RWPE2 (cell line): Measurements from ENCODE around the gene RPN1.

Experiments
- ATAC-seq: fragments of 200-7000 bp; cut with Tn5 transposase; 3 replicates; pipeline ENCODE4 v1.9.1; 2021; ENCODE audit warnings: low read depth
- DNase-seq: peaks from one replicate; pipeline ENCODE4 v3.0.0-alpha.2; 2020; ENCODE audit warnings: low spot score
- H3K27ac ChIP-seq: fragments of 450-650 bp; 2 replicates; pipeline ENCODE4 v1.5.1; 2017; ENCODE audit warnings: mild to moderate bottlenecking; ENCODE audit not compliant: poor library complexity, severe bottlenecking
- H3K27me3 ChIP-seq: fragments of 250-450 bp; sonication (Bioruptor Pico); 2 replicates; pipeline ENCODE4 v1.5.1; 2021; ENCODE audit warnings: mild to moderate bottlenecking, moderate library complexity; ENCODE audit not compliant: insufficient read depth, poor library complexity, severe bottlenecking
- H3K36me3 ChIP-seq: fragments of 250-450 bp; sonication (Bioruptor Pico); 2 replicates; pipeline ENCODE4 v1.5.1; 2020; ENCODE audit warnings: low read depth, mild to moderate bottlenecking, moderate library complexity
- H3K4me1 ChIP-seq: fragments of 250-450 bp; sonication (Bioruptor Pico); 2 replicates; pipeline ENCODE4 v1.5.1; 2021; ENCODE audit warnings: mild to moderate bottlenecking, moderate library complexity; ENCODE audit not compliant: insufficient read depth, poor library complexity, severe bottlenecking
- H3K4me3 ChIP-seq: fragments of 250-450 bp; sonication (Bioruptor Pico); 2 replicates; pipeline ENCODE4 v1.5.1; 2021; ENCODE audit warnings: mild to moderate bottlenecking, moderate library complexity; ENCODE audit not compliant: severe bottlenecking
- H3K9me3 ChIP-seq: fragments of 250-450 bp; sonication (Bioruptor Pico); 2 replicates; pipeline ENCODE4 v1.5.1; 2021; ENCODE audit warnings: mild to moderate bottlenecking, moderate library complexity; ENCODE audit not compliant: severe bottlenecking
- TF ChIP-seq, protein P1 (sequence below): fragments of 450-650 bp; IDR thresholded peaks from one replicate; pipeline ENCODE4 v1.5.1; 2017; ENCODE audit warnings: mild to moderate bottlenecking, moderate library complexity; ENCODE audit not compliant: poor library complexity, severe bottlenecking

RPN1 gene

GRCh38 chr3:128629936-128630335 is 20.7 kb downstream of the RPN1 start:
- peaks cover 99% of the 10 kb centered on the region for H3K36me3 ChIP-seq
- DNase-seq = no peak
- no peak for ATAC-seq
- no peaks in the 10 kb centered on the region for H3K27me3 ChIP-seq
- H3K4me3 ChIP-seq = no peak overlapping the region
- H3K9me3 ChIP-seq = no peaks in the 10 kb centered on the region
- H3K4me1 ChIP-seq = no peaks in the 10 kb centered on the region
- no peak overlapping the region for H3K27ac ChIP-seq
- TF ChIP-seq, protein P1, sequence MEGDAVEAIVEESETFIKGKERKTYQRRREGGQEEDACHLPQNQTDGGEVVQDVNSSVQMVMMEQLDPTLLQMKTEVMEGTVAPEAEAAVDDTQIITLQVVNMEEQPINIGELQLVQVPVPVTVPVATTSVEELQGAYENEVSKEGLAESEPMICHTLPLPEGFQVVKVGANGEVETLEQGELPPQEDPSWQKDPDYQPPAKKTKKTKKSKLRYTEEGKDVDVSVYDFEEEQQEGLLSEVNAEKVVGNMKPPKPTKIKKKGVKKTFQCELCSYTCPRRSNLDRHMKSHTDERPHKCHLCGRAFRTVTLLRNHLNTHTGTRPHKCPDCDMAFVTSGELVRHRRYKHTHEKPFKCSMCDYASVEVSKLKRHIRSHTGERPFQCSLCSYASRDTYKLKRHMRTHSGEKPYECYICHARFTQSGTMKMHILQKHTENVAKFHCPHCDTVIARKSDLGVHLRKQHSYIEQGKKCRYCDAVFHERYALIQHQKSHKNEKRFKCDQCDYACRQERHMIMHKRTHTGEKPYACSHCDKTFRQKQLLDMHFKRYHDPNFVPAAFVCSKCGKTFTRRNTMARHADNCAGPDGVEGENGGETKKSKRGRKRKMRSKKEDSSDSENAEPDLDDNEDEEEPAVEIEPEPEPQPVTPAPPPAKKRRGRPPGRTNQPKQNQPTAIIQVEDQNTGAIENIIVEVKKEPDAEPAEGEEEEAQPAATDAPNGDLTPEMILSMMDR = no peak

GRCh38 chr3:128625409-128625945 is 25.1 kb downstream of the RPN1 start:
- H3K36me3 ChIP-seq = peaks cover 100% of the 10 kb centered on the region
- no peaks in the 10 kb centered on the region for H3K4me1 ChIP-seq
- DNase-seq (no peak), ATAC-seq (no peak)
- H3K27ac ChIP-seq = no peak overlapping the region
- TF ChIP-seq, protein P1 = no peak
- no peaks in the 10 kb centered on the region for H3K9me3 ChIP-seq
- H3K27me3 ChIP-seq = no peaks in the 10 kb centered on the region
- no peak overlapping the region for H3K4me3 ChIP-seq

DNA sequence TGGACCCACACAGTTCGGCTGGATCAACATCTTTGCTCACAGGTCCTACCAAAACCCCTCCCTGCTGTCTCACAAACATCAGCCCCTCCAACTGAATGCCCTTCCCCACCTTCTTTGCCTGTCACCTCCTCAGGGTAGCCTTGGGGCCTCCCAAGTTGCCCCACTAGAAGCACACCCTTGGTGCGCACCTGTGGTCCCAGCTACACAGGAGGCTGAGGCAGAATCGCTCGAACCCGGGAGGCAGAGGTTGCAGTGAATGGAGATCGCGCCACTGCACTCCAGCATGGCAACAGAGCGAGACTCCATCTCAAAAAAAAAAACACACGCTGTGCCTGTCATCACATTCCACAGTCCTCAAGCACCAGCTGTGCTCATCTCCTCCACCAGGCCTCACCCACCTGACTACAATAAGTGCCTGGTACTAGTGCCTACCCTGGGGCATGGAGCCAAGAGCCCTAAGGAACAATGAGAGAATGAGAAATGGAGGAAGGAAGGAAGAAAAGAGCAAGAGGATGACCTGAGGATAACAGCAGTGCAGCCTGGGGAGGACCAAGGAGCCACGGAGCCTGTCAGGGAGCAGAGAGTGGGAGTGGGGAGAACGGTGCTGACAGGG is 26.0 kb downstream of the RPN1 start:
- H3K27ac ChIP-seq = no peak overlapping the region
- no peaks in the 10 kb centered on the region for H3K27me3 ChIP-seq
- peaks cover 99% of the 10 kb centered on the region for H3K36me3 ChIP-seq
- TF ChIP-seq, protein P1 = no peak
- no peak for ATAC-seq
- no peaks in the 10 kb centered on the region for H3K9me3 ChIP-seq
- no peak overlapping the region for H3K4me3 ChIP-seq
- H3K4me1 ChIP-seq = peaks cover 3% of the 10 kb centered on the region
- no peak for DNase-seq

GRCh38 chr3:128623762-128624176 is 26.8 kb downstream of the RPN1 start:
- Histone ChIP-seq H3K27ac (no peak overlapping the region), H3K9me3 (no peaks in the 10 kb centered on the region), H3K27me3 (no peaks in the 10 kb centered on the region), H3K4me1 (peaks cover 9% of the 10 kb centered on the region), H3K36me3 (peaks cover 99% of the 10 kb centered on the region), H3K4me3 (no peak overlapping the region)
- DNase-seq (no peak), ATAC-seq (no peak)
- TF ChIP-seq, protein P1 = no peak

GRCh38 chr3:128621931-128622330 is 28.7 kb downstream of the RPN1 start:
- DNase-seq = no peak
- ATAC-seq = no peak
- Histone ChIP-seq H3K4me1 (peaks cover 13% of the 10 kb centered on the region), H3K27me3 (no peaks in the 10 kb centered on the region), H3K36me3 (peaks cover 88% of the 10 kb centered on the region), H3K27ac (no peak overlapping the region), H3K4me3 (no peak overlapping the region), H3K9me3 (no peaks in the 10 kb centered on the region)
- TF ChIP-seq, protein P1 = no peak
